Osteocyte (in vitro differentiated cells): ENCODE measurements around the gene TRAK1. TPM values are rescaled to one million over a fixed set of nuclear protein-coding genes. Genes with fewer than 3 reads are reported as not detected.

Experiments used
- DNase-seq: peaks from one replicate; pipeline ENCODE4 v3.0.0; 2021; ENCODE audit warnings: mixed read lengths; ENCODE audit not compliant: unreplicated experiment; ENCODE audit errors: extremely low spot score
- H3K27ac Mint-ChIP-seq: one replicate; pipeline ENCODE4 v1.8.0; 2021; ENCODE audit warnings: mild to moderate bottlenecking, mixed read lengths; ENCODE audit not compliant: unreplicated experiment
- H3K27me3 Mint-ChIP-seq: one replicate; pipeline ENCODE4 v1.8.0; 2021; ENCODE audit warnings: mixed read lengths; ENCODE audit not compliant: unreplicated experiment
- H3K36me3 Mint-ChIP-seq: one replicate; pipeline ENCODE4 v1.8.0; 2021; ENCODE audit warnings: mixed read lengths; ENCODE audit not compliant: unreplicated experiment
- H3K4me1 Mint-ChIP-seq: one replicate; pipeline ENCODE4 v1.8.0; 2021; ENCODE audit warnings: mixed read lengths; ENCODE audit not compliant: unreplicated experiment
- H3K4me3 Mint-ChIP-seq: one replicate; pipeline ENCODE4 v1.8.0; 2021; ENCODE audit warnings: mild to moderate bottlenecking, moderate library complexity, mixed read lengths; ENCODE audit not compliant: unreplicated experiment
- H3K9me3 Mint-ChIP-seq: one replicate; pipeline ENCODE4 v1.8.0; 2021; ENCODE audit warnings: mixed read lengths; ENCODE audit not compliant: unreplicated experiment
- total RNA-seq: library from RNA; stranded (reverse); gene quantifications from 2 replicates; pipeline ENCODE4 v1.2.1, GENCODE V29; 2021
- TF ChIP-seq, protein P1 (sequence below): fragments of 200-600 bp; sonication (generic); IDR thresholded peaks from 2 replicates; pipeline ENCODE4 v1.5.0; 2021; ENCODE audit warnings: antibody characterized with exemption, mild to moderate bottlenecking, moderate library complexity

TRAK1 gene
- total RNA-seq, 1 donor from 2014 or later: 30.7 TPM

DNA sequence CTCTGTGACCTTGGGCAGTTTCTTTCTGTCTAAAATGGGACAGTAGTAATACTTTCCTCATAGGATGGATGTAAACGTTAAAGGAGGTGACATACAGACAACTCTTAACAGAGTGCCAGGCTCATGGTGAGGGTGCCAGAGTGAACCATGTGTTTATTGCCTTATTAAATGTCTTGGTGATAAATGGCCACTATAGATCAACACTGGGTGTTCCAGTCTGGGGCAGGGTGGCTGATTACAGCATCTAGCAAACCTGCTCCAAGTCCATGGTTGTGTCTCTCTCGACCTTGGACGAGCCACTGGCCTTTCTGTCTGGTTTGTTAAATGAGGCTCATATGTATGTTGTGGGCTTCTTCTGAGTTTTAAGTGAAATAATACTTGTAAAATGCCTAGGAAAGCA lies 75.1 kb downstream of the TRAK1 start:
- TF ChIP-seq, protein P1, sequence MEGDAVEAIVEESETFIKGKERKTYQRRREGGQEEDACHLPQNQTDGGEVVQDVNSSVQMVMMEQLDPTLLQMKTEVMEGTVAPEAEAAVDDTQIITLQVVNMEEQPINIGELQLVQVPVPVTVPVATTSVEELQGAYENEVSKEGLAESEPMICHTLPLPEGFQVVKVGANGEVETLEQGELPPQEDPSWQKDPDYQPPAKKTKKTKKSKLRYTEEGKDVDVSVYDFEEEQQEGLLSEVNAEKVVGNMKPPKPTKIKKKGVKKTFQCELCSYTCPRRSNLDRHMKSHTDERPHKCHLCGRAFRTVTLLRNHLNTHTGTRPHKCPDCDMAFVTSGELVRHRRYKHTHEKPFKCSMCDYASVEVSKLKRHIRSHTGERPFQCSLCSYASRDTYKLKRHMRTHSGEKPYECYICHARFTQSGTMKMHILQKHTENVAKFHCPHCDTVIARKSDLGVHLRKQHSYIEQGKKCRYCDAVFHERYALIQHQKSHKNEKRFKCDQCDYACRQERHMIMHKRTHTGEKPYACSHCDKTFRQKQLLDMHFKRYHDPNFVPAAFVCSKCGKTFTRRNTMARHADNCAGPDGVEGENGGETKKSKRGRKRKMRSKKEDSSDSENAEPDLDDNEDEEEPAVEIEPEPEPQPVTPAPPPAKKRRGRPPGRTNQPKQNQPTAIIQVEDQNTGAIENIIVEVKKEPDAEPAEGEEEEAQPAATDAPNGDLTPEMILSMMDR: no peak
- no peak overlapping the region for H3K27ac Mint-ChIP-seq
- H3K36me3 Mint-ChIP-seq: no peaks in the 10 kb centered on the region
- no peaks in the 10 kb centered on the region for H3K27me3 Mint-ChIP-seq
- no peak overlapping the region for H3K4me3 Mint-ChIP-seq
- no peaks in the 10 kb centered on the region for H3K9me3 Mint-ChIP-seq
- H3K4me1 Mint-ChIP-seq: peaks cover 11% of the 10 kb centered on the region
- no peak for DNase-seq

DNA sequence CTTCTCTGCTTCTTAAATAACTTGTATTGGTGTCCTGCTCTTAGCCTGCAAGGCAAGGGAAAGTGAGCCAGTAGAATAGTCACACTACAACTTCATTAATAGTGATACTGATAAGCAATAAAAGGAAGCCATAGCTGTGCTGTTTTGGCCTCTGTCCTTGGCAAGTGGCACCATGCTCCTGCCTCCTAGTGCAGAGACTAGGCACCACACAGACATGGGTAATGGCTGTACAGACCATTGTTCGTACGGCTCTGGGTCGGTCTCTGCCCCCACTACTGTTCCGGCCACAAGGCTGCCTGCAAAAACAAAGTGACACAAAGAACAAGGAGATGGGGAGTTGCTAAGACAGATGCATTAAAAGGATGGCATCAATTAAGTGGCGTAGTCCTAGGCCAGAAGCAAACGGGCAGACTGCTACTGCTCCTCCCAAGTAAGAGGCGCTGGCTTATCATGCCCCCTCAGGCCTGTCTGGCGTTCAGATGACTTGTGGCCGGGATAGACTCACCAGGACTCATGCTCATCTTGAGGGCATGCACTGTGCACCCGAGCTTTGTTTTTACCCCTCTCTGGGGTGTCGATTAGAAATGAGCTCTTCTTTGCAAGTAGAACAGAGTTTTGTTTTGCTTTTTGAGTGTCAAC lies 75.6 kb downstream of the TRAK1 start:
- TF ChIP-seq, protein P1: no peak
- Mint-ChIP-seq H3K36me3 (no peaks in the 10 kb centered on the region), H3K9me3 (no peaks in the 10 kb centered on the region), H3K27me3 (no peaks in the 10 kb centered on the region), H3K27ac (no peak overlapping the region), H3K4me3 (no peak overlapping the region), H3K4me1 (peaks cover 6% of the 10 kb centered on the region)
- DNase-seq: no peak

- Mint-ChIP-seq H3K4me1 (peaks cover 2% of the 10 kb centered on the region), H3K27me3 (no peaks in the 10 kb centered on the region), H3K9me3 (no peaks in the 10 kb centered on the region), H3K36me3 (no peaks in the 10 kb centered on the region), H3K4me3 (no peak overlapping the region), H3K27ac (peak overlapping the region; percentile 29)
- DNase-seq: no peak
- TF ChIP-seq, protein P1: no peak
These were observed 78.5 kb downstream of the TRAK1 start for GRCh38 chr3:42169579-42170120.

- DNase-seq: no peak
- no peak overlapping the region for H3K27ac Mint-ChIP-seq
These were observed 81.0 kb downstream of the TRAK1 start for GRCh38 chr3:42172047-42172654.

DNA sequence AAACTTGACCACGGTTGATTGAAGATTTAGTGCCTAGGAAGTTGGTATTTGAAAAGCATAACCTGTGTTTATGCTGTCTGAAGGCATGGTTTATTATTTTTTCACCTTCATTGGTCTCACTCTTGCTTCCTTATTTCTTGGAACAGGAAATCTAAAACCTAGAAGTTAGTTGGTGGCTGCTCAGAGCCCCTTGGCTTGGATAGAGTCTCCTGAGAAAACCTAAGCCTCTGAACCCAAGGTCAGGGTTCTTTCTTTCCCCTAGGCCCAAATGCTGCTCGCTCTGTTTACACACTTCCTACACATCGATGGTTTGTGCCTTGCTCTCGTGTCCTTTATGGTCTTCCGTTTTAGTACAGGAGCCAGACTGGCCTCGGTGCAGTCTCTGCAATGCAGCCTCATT lies 82.2 kb downstream of the TRAK1 start:
- TF ChIP-seq, protein P1: no peak
- Mint-ChIP-seq H3K4me1 (peaks cover 2% of the 10 kb centered on the region), H3K27me3 (no peaks in the 10 kb centered on the region), H3K27ac (no peak overlapping the region), H3K9me3 (no peaks in the 10 kb centered on the region), H3K36me3 (no peaks in the 10 kb centered on the region), H3K4me3 (no peak overlapping the region)
- no peak for DNase-seq

More at GRCh38 chr3:42172047-42172654, 81.0 kb downstream of the TRAK1 start:
- Mint-ChIP-seq H3K4me1 (peaks cover 2% of the 10 kb centered on the region), H3K27me3 (no peaks in the 10 kb centered on the region), H3K4me3 (no peak overlapping the region), H3K36me3 (no peaks in the 10 kb centered on the region), H3K9me3 (no peaks in the 10 kb centered on the region)
- TF ChIP-seq, protein P1: no peak
